MCF 10A (cell line): Measurements from ENCODE around the gene PRKG1. TPM values are rescaled to one million over a fixed set of nuclear protein-coding genes. Genes with fewer than 3 reads are reported as not detected.

Experiments used
- BruUV-seq: library from RNA; stranded (reverse); fragments of 400-500 nt; replicated peaks from 2 replicates; lab custom pipeline; 2021; lab: Mats Ljungman, UMichigan
- CTCF ChIA-PET: fragments of 300-600 bp; sonication (Branson Sonifier 250); formaldehyde crosslinking; extraction: SDS; loops from one replicate; lab custom pipeline; 2021; ENCODE audit warnings: antibody characterized with exemption, inconsistent platforms; lab: Yijun Ruan, JAX
- POLR2A ChIA-PET: fragments of 300-600, 350-650 bp; sonication (Branson Sonifier 250); formaldehyde crosslinking; extraction: SDS; loops from one replicate; lab custom pipeline; 2020; ENCODE audit warnings: antibody characterized with exemption, inconsistent platforms; lab: Yijun Ruan, JAX
- DNase-seq: peaks from one replicate; pipeline ENCODE4 v3.0.0-alpha.2; 2018; ENCODE audit not compliant: unreplicated experiment
- H3K27ac Mint-ChIP-seq: one replicate; pipeline ENCODE4 v1.8.0; 2022; ENCODE audit warnings: mild to moderate bottlenecking, low read depth, mixed read lengths; ENCODE audit not compliant: unreplicated experiment
- H3K27me3 Mint-ChIP-seq: one replicate; pipeline ENCODE4 v1.8.0; 2022; ENCODE audit warnings: mixed read lengths; ENCODE audit not compliant: insufficient read depth, unreplicated experiment
- H3K36me3 Mint-ChIP-seq: one replicate; pipeline ENCODE4 v1.8.0; 2022; ENCODE audit warnings: mild to moderate bottlenecking, moderate library complexity, mixed read lengths; ENCODE audit not compliant: insufficient read depth, unreplicated experiment
- H3K4me1 Mint-ChIP-seq: one replicate; pipeline ENCODE4 v1.8.0; 2022; ENCODE audit warnings: mixed read lengths; ENCODE audit not compliant: insufficient read depth, unreplicated experiment
- H3K4me3 Mint-ChIP-seq: one replicate; pipeline ENCODE4 v1.8.0; 2022; ENCODE audit warnings: mild to moderate bottlenecking, moderate library complexity, mixed read lengths; ENCODE audit not compliant: unreplicated experiment
- H3K9me3 Mint-ChIP-seq: one replicate; pipeline ENCODE4 v1.8.0; 2022; ENCODE audit warnings: mixed read lengths; ENCODE audit not compliant: unreplicated experiment
- CTCF ChIP-seq: fragments of 200-600 bp; IDR thresholded peaks from one replicate; pipeline ENCODE4 v1.8.0; 2022; ENCODE audit warnings: antibody characterized with exemption, mild to moderate bottlenecking; ENCODE audit not compliant: unreplicated experiment
- intact Hi-C: fragments of 100-400 bp; cut with micrococcal nuclease; formaldehyde crosslinking; loops from 2 replicates; pipeline ENCODE4 v1.14.1; 2022
- total RNA-seq: library from RNA; stranded (reverse); gene quantifications from 2 replicates; pipeline ENCODE4 v1.2.3, GENCODE V29; 2022

Gene PRKG1
- total RNA-seq, 1 experiment from 2014 or later: 0.09 TPM

- POLR2A ChIA-PET: no interaction called here
- Mint-ChIP-seq H3K27me3 (peaks cover 2% of the 10 kb centered on the region), H3K9me3 (no peaks in the 10 kb centered on the region), H3K36me3 (no peaks in the 10 kb centered on the region), H3K27ac (no peak overlapping the region), H3K4me3 (no peak overlapping the region), H3K4me1 (no peaks in the 10 kb centered on the region)
- intact Hi-C loops: no loop called here
- DNase-seq: no peak
- no TSS peak for BruUV-seq
- no peak for TF ChIP-seq CTCF
- CTCF ChIA-PET: interaction anchor here (0.6 to 1.7 kb wide), 4 partner anchors 9 to 939 kb away, joined by 3 to 6 read pairs (median 4); no protein-coding TSS in a partner anchor
These were observed 876.8 kb downstream of the PRKG1 start for GRCh38 chr10:51950996-51951555.

GRCh38 chr10:51951601-51952000 is 877.3 kb downstream of the PRKG1 start:
- no peak overlapping the region for H3K27ac Mint-ChIP-seq
- H3K4me1 Mint-ChIP-seq: no peaks in the 10 kb centered on the region
- CTCF ChIA-PET: interaction anchor here (0.5 to 1.7 kb wide), 4 partner anchors 8 to 743 kb away, joined by 3 to 6 read pairs (median 4); no protein-coding TSS in a partner anchor
- H3K36me3 Mint-ChIP-seq: no peaks in the 10 kb centered on the region
- H3K4me3 Mint-ChIP-seq: no peak overlapping the region
- DNase-seq: no peak
- no peak for TF ChIP-seq CTCF
- intact Hi-C loops: no loop called here
- no TSS peak for BruUV-seq
- peaks cover 7% of the 10 kb centered on the region for H3K27me3 Mint-ChIP-seq
- no peaks in the 10 kb centered on the region for H3K9me3 Mint-ChIP-seq
- POLR2A ChIA-PET: no interaction called here

- ChIA-PET CTCF (interaction anchor here (0.5 to 0.6 kb wide), 2 partner anchors 366 to 743 kb away, joined by 3 read pairs; no protein-coding TSS in a partner anchor), POLR2A (no interaction called here)
- Mint-ChIP-seq H3K4me3 (no peak overlapping the region), H3K27ac (no peak overlapping the region), H3K4me1 (no peaks in the 10 kb centered on the region), H3K9me3 (no peaks in the 10 kb centered on the region), H3K27me3 (peaks cover 12% of the 10 kb centered on the region), H3K36me3 (no peaks in the 10 kb centered on the region)
- DNase-seq: no peak
- TF ChIP-seq CTCF: no peak
- intact Hi-C loops: no loop called here
- BruUV-seq: no TSS peak
These were observed 877.8 kb downstream of the PRKG1 start for GRCh38 chr10:51952056-51952455.

GRCh38 chr10:51955696-51956095 is 881.4 kb downstream of the PRKG1 start:
- no peaks in the 10 kb centered on the region for H3K4me1 Mint-ChIP-seq
- peaks cover 42% of the 10 kb centered on the region for H3K27me3 Mint-ChIP-seq
- no peak overlapping the region for H3K4me3 Mint-ChIP-seq
- H3K9me3 Mint-ChIP-seq: no peaks in the 10 kb centered on the region
- no peaks in the 10 kb centered on the region for H3K36me3 Mint-ChIP-seq
- intact Hi-C loops: no loop called here
- no peak for DNase-seq
- ChIA-PET POLR2A (no interaction called here), CTCF (interaction anchor here (0.5 to 1.4 kb wide), 4 partner anchors 23 to 892 kb away, joined by 3 to 4 read pairs (median 4); no protein-coding TSS in a partner anchor)
- TF ChIP-seq CTCF: no peak
- BruUV-seq: no TSS peak
- no peak overlapping the region for H3K27ac Mint-ChIP-seq
